ENCODE measurements around the gene PCK1.

The PCK1 gene

DNA sequence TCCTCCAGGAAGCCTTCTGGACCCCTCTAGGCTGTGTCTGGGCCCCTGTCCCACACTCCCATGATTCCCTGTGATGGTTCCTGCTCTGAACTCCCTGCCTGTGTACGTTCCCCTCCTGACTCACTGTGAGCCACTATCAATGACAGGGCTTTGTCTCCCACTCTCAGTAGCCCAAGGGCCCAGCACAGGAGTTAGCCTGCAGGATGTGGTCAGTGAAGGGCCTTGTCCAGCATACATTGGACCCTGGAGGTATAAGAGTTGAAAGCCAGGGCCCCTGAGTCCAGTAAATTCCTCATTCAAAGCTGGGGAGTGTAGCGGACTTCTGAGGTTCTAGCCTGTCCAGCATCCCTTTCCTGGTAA lies 40.3 kb downstream of the PCK1 start:
- DNase-seq (ENCODE audit: low read depth in 2 of 2, low spot score in 1 of 2): no peak

DNA sequence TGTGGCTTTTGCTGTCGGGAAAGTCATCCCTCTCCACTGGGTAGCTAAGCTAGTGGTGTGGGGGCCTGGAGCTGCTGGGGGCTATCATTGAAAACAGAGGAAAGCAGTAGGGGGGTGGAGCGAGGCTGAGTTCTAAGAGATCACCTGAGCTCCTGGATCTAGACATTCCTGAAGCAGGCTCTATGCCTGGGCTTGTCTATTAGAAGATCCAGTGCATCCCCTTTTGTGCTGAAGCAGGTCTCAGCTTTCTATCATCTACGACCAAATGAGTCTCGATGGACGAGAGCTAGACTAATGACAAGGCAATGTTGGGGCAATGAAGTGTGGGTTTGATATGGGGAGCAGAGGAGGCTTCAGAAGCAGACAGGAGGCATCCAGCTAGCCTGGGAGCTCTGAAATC lies 40.8 kb downstream of the PCK1 start:
- no peak for DNase-seq (ENCODE audit: low read depth in 2 of 2, low spot score in 1 of 2)

DNA sequence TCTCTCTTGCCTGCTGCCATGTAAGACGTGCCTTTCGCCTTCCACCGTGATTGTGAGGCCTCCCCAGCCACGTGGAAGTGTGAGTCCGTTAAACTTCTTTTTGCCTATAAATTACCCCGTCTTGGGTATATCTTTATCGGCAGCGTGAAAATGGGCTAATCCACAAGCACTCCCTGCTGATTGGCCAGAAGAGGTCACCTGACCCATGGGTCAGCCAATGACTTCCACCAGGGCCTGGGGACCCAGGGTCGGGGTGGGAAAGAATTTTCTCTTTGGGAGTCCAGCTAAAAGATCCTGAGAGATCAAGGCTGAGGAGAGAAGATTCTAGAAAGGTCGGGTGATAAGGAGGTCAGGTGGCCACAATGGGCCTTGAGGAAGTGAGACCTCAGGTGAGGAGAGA lies 42.2 kb downstream of the PCK1 start:
- DNase-seq (ENCODE audit: low read depth in 2 of 2, low spot score in 1 of 2): no peak

DNA sequence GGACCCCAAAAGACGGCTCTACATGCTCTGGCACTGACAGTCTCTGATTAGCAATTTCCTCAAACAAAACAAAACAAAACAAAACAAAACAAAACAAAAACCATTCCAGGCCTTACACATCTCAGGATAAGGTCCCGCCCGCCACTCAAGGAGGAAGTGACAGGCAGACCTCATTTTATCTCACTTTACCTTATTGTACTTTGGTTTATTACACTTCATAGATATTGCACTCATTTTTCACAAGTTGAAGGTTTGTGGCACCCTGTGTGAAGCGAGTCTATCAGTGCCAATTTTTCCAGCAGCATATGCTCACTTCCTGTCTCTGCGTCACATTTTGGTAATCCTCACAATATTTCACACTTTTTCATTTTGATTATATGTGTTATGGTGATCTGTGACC lies 44.1 kb downstream of the PCK1 start:
- no peak for DNase-seq (ENCODE audit: low read depth in 2 of 2, low spot score in 1 of 2)

DNA sequence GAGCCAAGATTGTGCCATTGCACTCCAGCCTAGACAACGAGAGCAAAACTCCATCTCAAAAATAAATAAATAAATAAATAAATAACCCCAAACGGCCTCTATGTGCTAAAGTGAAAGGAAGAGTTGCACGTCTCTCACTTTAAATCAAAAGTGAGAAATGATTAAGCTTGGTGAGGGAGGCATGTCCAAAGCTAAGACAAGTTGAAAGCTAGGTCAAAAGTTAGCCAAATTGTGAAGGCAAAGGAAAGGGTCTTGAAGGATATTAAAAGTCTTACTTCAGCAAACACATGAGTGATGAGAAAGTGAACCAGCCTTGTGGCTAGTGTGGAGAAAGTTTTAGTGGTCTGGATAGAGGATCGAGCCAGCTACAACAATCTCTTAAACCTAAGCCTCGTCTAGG lies 45.0 kb downstream of the PCK1 start:
- DNase-seq (ENCODE audit: low read depth in 2 of 2, low spot score in 1 of 2): no peak

DNA sequence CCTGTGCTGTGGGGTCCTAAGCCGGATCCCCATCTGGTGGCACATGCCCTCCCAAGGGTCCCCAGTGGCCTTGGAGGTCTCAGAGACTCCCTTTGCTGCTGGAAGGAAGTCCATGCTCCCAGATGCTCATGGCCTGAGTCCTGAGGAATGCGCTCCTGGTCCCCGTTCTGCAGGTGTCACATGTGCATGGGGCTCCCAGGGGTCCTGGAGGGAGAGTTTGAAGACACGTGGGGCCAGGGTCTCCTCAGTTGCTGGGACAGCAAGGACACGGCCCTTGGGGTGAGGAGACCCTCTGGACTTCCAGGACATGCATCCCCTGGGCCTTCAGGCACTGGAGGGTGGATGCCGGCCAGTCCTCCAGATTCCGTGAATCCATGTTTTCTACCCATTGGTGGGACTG lies 47.6 kb downstream of the PCK1 start:
- DNase-seq (ENCODE audit: low read depth in 2 of 2, low spot score in 1 of 2): no peak

DNA sequence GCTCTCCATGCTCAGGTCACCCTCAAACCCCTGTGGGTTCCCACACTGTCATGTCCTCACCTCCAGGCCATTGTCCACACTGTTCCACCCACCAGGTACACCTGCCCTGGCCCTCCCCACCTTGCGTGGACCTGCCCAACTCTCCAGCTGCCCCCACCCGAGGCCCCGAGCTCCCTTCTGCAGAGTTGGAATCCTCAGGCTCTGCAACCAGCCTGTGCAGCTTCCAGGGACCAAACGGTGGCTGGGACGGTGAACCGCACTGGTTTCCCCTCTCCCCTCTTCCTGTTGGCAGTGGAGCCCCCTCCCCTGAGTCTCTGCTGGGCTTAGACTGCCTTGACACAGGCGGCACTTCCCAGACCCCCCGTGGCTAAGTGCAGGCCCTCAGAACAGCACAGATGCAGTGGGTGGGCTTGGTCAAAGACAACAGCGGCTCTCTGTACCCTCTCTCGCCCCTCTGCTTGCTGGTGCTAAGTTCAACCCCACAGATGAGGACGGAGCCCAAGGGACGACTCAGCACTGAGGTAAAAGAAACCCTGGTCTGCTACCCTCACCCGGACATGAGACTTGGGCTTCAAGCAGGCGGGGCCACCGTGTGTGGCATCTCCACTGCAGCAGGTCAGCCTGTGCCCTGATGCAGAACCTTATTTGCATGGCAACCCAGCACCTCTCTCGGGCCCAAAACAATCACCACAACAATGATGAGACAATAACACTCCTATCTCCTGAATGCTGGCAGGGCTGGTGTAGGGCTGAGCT lies 48.4 kb downstream of the PCK1 start:
- no peak for DNase-seq (ENCODE audit: low read depth in 2 of 2, low spot score in 1 of 2)

DNA sequence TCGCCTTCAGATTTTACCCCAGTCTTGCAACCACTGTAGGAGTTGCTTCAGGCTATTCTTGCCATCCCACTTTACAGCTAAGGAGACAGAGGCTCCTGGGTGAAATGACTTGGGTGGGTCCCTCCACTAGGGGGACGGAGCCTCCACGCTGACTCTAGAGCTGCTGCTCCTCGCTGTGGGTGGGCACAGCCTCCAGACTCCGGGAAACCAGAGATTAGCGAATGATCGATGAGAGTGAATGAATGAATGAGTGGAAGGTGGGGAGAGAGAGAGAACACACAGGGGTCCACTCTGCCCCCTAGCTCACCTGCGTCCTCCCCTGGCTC lies 48.9 kb downstream of the PCK1 start:
- DNase-seq (ENCODE audit: low read depth in 2 of 2, low spot score in 1 of 2): no peak

DNA sequence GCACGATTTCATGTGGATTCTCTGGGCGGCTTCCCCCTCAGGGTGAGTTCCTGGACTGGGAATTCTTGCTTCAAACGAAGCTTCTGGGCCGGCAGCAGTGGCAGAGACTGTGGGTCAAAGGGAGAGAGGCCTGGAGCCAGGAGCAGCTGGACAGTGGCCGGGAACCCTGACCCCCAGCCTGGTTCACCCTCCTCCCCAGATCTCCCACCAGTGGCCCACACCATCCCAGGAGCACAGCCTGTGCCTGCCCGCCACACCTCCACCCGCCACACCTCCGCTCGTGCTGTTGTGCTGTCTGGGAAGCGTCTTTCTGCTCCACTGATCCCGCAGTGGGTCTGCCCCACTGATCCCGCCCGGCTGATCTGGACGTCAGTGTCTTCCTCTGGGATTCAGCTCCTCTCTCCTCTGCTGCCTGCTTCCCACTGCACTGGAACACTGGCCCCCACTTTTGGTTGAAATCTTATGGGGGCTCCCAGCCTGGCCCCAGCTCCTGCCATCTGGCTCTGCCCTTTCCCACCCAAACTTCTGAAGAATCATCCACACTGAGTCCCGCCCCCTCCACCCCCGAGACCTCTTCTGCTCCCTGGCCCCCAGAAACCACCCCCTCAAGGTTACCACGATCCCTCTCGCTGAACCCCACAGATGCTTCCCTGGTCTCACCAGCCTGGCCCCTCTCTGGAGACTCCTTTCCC lies 49.5 kb downstream of the PCK1 start:
- DNase-seq (ENCODE audit: low read depth in 2 of 2, low spot score in 1 of 2): no peak

DNA sequence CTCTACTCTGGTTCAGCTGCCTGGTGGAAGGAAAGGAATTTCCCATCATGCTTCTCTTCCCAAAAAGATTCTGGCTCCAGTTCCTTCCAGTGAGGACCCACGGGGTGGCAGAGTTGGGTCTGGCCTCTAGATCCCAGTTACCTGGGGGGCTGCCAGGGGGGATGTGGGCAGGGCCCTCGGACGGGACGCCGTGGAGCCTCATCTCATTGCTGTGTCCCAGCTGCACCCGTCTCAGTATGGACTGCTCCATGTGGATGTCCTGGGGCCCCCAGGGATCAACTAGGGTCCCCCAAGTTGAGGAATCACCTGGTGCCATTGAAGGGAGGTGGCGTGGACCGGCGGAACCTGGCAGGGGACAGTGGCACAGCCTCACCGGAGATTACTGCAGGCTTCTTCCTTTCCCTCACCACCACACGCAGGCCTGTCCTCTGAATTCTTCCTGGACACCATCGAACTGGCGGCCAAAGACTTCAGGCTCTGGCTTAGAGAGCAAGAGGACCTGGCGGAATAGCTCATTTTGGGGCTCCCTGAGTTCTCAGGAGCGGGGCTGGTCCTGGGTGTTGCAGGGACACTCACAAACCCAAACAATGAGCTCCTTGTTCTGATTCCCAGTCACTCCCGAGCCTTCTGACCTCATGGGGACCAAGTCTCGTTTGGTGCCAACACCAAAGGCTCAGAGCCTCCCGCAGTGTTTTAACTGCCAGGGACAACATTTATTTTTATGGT lies 50.8 kb downstream of the PCK1 start:
- no peak for DNase-seq (ENCODE audit: low read depth in 2 of 2, low spot score in 1 of 2)

DNA sequence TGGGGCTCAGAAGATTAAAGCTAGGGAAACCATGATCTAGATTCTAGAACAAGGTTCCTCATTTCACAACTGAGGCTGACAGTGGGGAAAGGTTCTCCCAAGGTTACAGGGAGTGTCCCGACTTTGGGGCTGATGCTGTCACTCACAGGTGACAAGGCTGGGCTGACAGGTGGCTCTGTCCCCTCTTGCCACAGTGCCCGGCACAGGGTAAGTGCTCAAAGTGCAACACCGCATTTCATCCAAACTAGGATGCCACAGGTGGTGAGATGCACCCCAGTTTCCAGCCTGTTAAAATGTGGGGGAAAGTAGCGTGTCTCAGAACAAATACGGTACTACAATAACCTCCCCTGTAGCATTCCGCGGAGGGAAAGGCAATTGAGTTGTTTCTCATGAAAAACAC lies 51.5 kb downstream of the PCK1 start:
- DNase-seq (ENCODE audit: low read depth in 2 of 2, low spot score in 1 of 2): no peak

DNA sequence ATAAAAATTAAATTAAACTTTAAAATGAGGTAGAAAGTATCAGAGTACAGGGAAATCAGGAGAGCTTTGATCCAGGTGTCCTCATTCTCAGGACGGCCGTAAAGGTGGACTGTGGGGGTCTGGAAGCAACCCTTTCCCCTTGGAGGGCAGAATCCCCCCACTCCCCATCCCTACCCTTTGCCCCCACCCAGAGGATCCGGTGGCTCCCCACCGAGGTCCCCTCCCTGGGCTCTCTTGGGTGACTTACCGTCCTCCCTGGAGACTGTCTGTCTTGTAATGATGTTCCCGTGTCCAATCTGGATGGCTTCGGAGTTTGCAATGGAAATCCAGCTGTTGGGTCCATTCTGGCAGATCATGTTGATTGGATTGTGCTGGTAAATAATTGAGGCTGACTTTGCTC lies 52.0 kb downstream of the PCK1 start:
- DNase-seq (ENCODE audit: low read depth in 2 of 2, low spot score in 1 of 2): no peak

DNA sequence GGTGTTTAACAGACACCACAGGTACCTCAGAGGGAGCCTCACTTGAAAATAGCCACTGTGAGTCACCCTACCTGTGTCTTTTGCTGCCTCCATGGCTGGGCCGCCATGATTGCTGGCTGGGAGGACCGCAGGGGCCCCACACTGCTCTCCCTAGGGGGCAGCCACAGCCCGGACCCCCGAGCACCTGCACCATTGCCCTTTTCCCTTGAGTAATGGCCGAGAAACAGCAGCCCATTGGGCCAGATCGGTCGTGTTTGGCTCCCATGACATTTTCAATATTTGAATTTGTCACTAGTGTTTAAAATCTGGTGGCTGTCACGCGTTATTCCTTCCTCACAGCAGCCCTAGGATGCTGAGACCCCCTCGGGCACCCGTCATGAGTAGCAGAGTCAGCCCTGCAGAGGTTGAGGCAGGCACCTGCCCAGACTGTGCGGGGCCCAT lies 52.6 kb downstream of the PCK1 start:
- DNase-seq (ENCODE audit: low read depth in 2 of 2, low spot score in 1 of 2): no peak

DNA sequence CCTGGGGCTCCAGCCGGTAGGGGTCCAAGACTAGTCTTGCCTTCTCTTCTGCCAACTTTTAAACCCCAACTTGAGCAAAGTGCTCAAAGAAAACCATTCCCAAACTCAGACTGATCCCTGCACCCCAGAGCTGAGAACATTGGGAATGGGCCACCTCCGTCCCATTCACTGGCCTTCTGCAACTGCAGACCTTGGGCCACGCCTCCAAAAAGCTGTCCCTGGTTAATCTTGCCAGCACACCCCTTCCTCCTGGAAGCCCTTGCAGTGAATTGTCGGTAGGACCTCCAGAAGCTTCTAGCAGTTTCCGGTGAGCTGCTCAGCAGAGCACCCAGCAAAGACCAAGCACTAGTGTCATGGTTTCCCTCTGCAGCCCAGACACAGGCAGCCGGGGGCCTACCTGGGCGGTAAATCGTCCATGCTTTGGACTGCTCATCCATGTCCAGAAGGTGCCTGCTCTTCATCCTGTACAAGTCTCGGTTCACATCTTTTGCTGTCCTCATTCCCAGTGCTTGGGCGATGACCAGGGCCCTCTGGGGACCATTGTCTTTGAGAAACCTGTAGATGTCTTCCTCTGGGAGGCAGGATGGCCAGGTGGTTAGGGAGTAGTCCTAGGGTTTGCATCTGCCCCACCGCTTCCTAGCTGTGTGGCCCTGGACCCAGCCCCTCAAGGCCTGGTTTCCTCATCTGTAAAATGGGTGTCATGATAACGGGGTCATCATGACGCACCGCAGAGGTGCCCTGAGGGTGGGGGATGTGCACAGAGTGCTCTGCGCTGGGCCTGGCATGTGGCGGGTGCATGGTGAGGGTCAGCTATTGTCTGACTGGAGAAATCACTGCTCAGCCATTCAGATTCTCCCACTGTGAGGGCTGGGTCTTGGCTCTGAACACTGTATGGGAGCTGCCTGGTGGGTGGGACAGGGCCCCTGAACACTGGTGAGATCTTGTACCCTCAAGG lies 53.9 kb downstream of the PCK1 start:
- DNase-seq (ENCODE audit: low read depth in 2 of 2, low spot score in 1 of 2): no peak

DNA sequence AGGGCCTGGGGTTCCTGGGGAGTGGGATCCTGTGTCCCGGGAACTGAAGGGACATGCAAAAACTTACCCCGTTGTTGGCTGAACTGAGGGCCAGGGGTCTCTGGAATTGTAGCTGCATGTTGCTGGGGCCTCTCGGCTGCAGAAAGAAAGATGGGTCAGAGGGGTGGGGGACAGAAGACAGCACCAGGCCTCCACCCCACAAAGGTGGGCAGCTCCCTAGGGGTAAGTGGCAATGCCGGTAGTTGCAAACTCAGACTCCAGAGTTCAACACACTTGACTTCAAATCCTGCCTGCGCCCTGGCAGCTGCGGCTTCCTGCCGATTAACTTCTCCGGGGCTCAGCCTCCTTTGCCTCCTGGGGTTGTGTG lies 54.5 kb downstream of the PCK1 start:
- DNase-seq (ENCODE audit: low read depth in 2 of 2, low spot score in 1 of 2): no peak

DNA sequence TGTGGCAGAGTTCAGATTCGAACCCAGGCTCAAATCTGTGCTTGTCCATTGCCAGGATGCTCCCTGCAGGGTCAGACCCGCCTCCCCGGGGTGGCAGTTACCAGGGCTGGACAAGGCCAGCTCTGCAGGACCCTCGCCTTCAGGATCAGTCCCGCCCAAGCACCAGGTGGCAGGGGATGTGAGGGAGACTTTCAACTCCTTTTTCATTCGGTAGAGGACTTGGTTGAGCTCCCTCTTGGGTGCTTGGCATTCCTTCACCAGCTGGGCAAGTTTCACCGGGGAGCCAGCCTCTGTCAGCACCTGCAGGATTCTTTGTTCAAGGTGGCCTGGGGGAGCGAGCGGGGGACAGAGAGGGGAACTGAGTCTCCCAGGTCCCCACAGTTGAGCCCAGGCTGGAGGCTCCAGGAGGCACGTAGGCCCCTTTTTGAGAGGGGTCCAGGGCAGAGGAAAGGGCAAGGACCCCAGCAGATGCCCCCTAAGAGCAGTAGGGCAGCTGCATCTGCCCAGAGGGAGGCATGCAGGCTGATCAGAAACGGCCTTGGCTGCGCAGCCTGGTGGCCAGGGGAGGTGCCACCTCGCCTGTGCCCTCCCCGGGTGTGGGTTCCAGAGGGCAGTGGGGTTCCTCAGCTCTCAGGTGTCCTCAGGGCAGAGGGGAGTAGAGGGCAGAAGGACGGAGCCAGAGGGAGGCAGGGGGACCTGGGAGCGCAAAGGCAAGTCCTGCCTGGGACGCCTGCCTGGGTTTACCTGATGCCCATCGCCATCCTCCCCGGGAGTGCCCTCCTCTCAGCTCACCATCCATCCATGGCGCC lies 55.4 kb downstream of the PCK1 start:
- no peak for DNase-seq (ENCODE audit: low read depth in 2 of 2, low spot score in 1 of 2)

DNA sequence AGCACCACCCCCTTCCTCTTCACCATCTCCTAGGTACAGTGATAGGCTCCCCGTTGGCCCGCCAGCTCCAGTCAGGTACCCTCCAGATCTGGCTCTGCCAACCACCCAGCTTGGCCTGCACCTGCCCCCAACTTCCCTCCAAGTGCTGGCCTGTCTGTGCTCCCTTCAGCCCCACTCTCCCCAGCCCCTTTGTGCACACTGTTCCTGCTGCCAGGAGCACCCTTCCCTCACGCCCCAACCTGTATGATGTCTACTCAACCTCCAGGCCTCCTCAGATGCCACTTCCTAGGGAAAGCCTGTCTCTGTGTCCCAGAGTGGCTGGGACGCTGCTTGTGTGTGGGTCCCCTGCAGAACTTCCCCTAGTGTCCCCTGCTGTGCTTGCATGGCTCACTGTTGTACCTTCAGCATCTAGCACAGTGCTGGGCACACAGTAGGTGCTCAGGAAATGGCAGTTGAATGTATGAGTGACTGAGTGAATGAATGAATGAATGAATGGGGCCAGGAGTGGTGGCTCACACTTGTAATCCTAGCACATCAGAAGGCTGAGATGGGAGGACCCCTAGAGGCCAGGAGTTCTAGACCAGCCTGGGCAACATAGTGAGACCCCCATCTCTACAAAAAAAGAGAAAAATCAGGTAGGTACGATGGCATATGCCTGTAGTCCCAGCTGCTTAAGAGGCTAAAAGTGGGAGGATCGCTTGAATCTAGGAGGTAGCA lies 56.3 kb downstream of the PCK1 start:
- DNase-seq (ENCODE audit: low read depth in 2 of 2, low spot score in 1 of 2): no peak
